ENCODE results near the gene CHMP6.

The CHMP6 gene

DNA sequence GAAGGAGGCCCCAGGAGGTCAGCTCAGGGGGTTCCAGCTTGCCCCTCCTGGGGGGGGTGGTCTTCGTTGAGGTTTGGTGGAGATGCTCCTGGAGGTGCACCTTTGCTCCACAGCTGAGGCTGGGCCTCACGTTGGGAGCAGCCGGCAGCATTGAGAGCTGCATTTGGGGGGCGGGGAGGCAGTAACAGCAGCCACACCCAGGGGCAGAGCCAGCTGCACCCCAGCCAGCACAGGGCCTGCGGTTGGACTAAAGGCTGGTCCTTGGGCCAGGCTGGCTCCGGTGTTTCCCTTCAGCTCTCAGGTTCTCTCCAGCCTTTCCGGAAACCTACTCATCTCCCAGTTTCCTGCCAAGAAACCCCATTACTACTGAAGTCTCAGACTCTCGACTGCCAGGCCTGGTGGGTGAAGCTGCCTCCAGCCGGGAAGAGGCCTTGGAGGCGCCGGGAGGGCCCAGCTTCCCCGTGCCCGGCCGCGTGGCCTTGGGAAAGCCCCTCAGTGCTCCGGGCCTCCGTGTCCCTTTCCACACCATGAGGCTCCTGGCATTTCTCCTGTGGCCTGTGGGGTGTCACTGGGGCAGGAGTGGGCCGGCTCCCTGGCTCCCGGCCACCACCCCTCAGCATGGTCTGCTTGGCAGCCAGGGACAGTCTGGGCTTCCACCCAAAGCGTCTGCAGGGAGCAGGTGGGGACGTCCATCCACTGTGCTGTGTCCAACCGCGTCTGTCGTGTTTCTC is 29.3 kb downstream of the CHMP6 start:
- H3K27ac ChIP-seq, result no peak overlapping the region
- TF ChIP-seq CTCF (conservative IDR thresholded peaks at IDR 0.05), result no peak
- TF ChIP-seq ZFX (IDR thresholded peaks at IDR 0.05), result no peak

DNA sequence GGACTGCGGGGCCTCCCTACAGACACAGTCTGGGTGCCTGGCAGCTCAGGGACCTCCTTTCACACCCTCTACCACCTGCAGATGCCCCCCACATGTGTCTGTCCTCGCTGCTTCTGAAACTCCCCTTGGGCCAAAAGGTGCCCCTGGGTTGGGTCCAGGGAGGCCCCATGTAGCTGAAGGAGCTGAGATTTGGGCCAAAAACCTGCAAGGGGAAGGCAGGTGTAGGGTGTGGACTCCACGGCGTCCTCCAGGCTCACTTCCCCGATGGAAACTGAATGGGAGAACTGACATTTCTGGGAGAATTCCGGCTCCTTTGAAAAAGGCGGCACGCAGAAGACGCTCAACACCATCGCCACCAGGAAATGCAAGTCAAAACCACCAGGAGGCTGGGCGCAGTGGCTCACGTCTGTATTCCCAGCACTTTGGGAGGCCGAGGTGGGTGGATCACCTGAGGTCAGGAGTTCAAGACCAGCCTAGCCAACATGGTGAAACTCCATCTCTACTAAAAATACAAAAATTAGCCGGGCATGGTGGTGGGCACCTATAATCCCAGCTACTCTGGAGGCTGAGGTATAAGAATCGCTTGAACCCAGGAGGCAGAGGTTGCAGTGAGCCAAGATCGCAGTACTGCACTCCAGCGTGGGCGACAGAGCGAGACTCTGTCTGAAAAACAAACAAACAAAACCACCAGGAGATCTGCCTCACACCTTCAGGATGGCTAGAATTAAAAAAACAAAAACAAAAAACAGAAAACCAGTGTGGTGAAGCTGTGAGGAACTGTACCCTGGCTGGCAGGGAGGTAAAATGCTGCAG is 30.1 kb downstream of the CHMP6 start:
- no peak overlapping the region for H3K27ac ChIP-seq
- TF ChIP-seq ZFX (IDR thresholded peaks at IDR 0.05), result no peak
- no peak for TF ChIP-seq CTCF (conservative IDR thresholded peaks at IDR 0.05)

DNA sequence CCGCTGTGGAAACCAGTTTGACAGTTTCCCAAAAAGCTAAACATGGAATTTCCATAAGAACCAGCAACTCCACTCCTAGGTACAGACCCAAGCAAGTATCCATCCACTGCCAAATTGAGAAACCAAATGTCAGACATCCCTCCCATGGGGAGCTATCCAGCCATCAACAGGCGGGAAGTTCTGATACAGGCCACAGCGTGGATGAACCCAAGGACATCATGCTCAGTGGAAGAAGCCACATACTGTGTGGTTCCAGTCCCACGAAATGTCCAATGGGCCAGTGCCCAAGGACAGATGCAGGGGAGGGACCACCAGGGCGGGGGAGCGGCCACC is 30.7 kb downstream of the CHMP6 start:
- H3K27ac ChIP-seq, result no peak overlapping the region
- no peak for TF ChIP-seq ZFX (IDR thresholded peaks at IDR 0.05)
- no peak for TF ChIP-seq CTCF (conservative IDR thresholded peaks at IDR 0.05)

GRCh38 chr17:81025065-81025740 is 33.6 kb downstream of the CHMP6 start:
- H3K27ac ChIP-seq, result no peak overlapping the region
- TF ChIP-seq CTCF (conservative IDR thresholded peaks at IDR 0.05) (no peak), ZFX (IDR thresholded peaks at IDR 0.05) (no peak)

- TF ChIP-seq ZFX (IDR thresholded peaks at IDR 0.05) (no peak), CTCF (conservative IDR thresholded peaks at IDR 0.05) (no peak)
- H3K27ac ChIP-seq, result no peak overlapping the region
Measured at GRCh38 chr17:81025741-81026129, 34.1 kb downstream of the CHMP6 start.

- H3K27ac ChIP-seq, result no peak overlapping the region
- TF ChIP-seq CTCF (conservative IDR thresholded peaks at IDR 0.05) (no peak), ZFX (IDR thresholded peaks at IDR 0.05) (no peak)
Measured at GRCh38 chr17:81026266-81027036, 34.8 kb downstream of the CHMP6 start.
